ENCODE measurements around the gene KLRG1.

GRCh38 chr12:9052610-9053009, 63.3 kb downstream of the KLRG1 start:
- no peak for TF ChIP-seq REST (IDR thresholded peaks at IDR 0.05)
- no peak for TF ChIP-seq CTCF (IDR thresholded peaks at IDR 0.05; ENCODE audit: low read depth, low read length, missing input control)
- TF ChIP-seq RAD21 (IDR thresholded peaks at IDR 0.05), result no peak
- no peak for TF ChIP-seq EGR1 (IDR thresholded peaks at IDR 0.05; ENCODE audit: low read depth in 2 of 2)
- TF ChIP-seq TAF1 (conservative IDR thresholded peaks at IDR 0.05), result no peak
- no peak for TF ChIP-seq RXRA (IDR thresholded peaks at IDR 0.05)
- TF ChIP-seq ZBTB33 (IDR thresholded peaks at IDR 0.05), result no peak
- no peak for TF ChIP-seq YY1 (IDR thresholded peaks at IDR 0.05)
- no peak for TF ChIP-seq JUND (IDR thresholded peaks at IDR 0.05)
- no peak for TF ChIP-seq GABPA (IDR thresholded peaks at IDR 0.05 in 1 of 2, conservative IDR thresholded peaks at IDR 0.05 in 1 of 2)
- no peak for TF ChIP-seq FOXA2 (IDR thresholded peaks at IDR 0.05)
- TF ChIP-seq HNF4A (conservative IDR thresholded peaks at IDR 0.05), result no peak
- no peak for TF ChIP-seq MAX (IDR thresholded peaks at IDR 0.05)

Measured in liver (tissue), 3 donors.